B cell (primary cell): ENCODE measurements around the gene VAV2. TPM values are rescaled to one million over a fixed set of nuclear protein-coding genes. Genes with fewer than 3 reads are reported as not detected.

Source experiments
- ATAC-seq: fragments of 200-7000 bp; cut with Tn5 transposase; one replicate; pipeline ENCODE4 v1.10.0; 2021; ENCODE audit warnings: low read depth, mild to moderate bottlenecking, moderate number of reproducible peaks, moderate library complexity
- CTCF ChIA-PET: fragments of 350-600 bp; sonication (Branson Sonifier 250); formaldehyde crosslinking; loops from one replicate; lab custom pipeline; 2021; ENCODE audit warnings: antibody characterized with exemption, inconsistent platforms; lab: Charles Lee
- POLR2A ChIA-PET: fragments of 350-600 bp; sonication (Branson Sonifier 250); formaldehyde crosslinking; loops from one replicate; lab custom pipeline; 2021; ENCODE audit warnings: antibody characterized with exemption; lab: Charles Lee
- DNase-seq: peaks from one replicate; pipeline ENCODE4 v3.0.0; 2013
- H2AFZ ChIP-seq: 2 replicates; pipeline ENCODE4 v1.6.1; 2012; ENCODE audit warnings: mild to moderate bottlenecking, low read depth, low read length; ENCODE audit not compliant: insufficient read depth, poor library complexity, severe bottlenecking
- H3K27ac ChIP-seq, 2 donors: 1 replicate in 1 of 2; 2 replicates in 1 of 2; pipeline ENCODE4 v1.5.1; 2012 to 2013; ENCODE audit warnings: low read length in 2 of 2, mild to moderate bottlenecking in 2 of 2, moderate library complexity in 1 of 2
- H3K27me3 ChIP-seq, 4 experiments: fragments of 200-600 bp in 1 of 4; sonication (generic) in 1 of 4; replicated peaks in 1 of 4; 1 replicate in 2 of 4; 2 replicates in 2 of 4; pipeline versions ENCODE4 v1.6.1 to v1.7.0; 2013 to 2016; ENCODE audit warnings: low read length in 3 of 4, mild to moderate bottlenecking in 2 of 4, mixed read lengths in 1 of 4, moderate library complexity in 1 of 4; ENCODE audit not compliant: insufficient read depth in 4 of 4, control insufficient read depth in 3 of 4; ENCODE audit errors: control extremely low read depth in 1 of 4
- H3K36me3 ChIP-seq, 2 experiments: replicated peaks in 1 of 2; 1 replicate in 1 of 2; 2 replicates in 1 of 2; pipeline versions ENCODE4 v1.6.1 to v1.7.1; 2013; ENCODE audit warnings: low read length in 1 of 2; ENCODE audit not compliant: insufficient read depth in 2 of 2, control insufficient read depth in 1 of 2; ENCODE audit errors: control extremely low read depth in 1 of 2, extremely low read depth in 1 of 2
- H3K4me1 ChIP-seq, 2 donors: fragments of 200-600 bp in 1 of 2; sonication (generic) in 1 of 2; 1 replicate in 1 of 2; 2 replicates in 1 of 2; pipeline versions ENCODE4 v1.5.1 to v1.6.1; 2013 to 2017; ENCODE audit warnings: low read length in 2 of 2; ENCODE audit not compliant: control insufficient read depth in 2 of 2, insufficient read depth in 2 of 2
- H3K4me2 ChIP-seq: replicated peaks from 2 replicates; pipeline ENCODE3; 2012; ENCODE audit warnings: mild to moderate bottlenecking, low read depth, low read length; ENCODE audit not compliant: poor library complexity, severe bottlenecking
- H3K4me3 ChIP-seq, 5 experiments: fragments of 200-600 bp in 1 of 5; sonication (generic) in 1 of 5; 1 replicate in 3 of 5; 2 replicates in 2 of 5; pipeline versions ENCODE4 v1.5.1 to v1.7.0; 2011 to 2016; ENCODE audit warnings: low read length in 4 of 5, mild to moderate bottlenecking in 4 of 5, low read depth in 2 of 5, control low read depth in 1 of 5, moderate library complexity in 1 of 5; ENCODE audit not compliant: insufficient read depth in 1 of 5; ENCODE audit errors: control extremely low read depth in 1 of 5, extremely low read depth in 1 of 5
- H3K79me2 ChIP-seq: fragments of 200-600 bp; sonication (generic); one replicate; pipeline ENCODE4 v1.6.0; 2016; ENCODE audit warnings: low read length; ENCODE audit not compliant: control insufficient read depth, insufficient read depth
- H3K9ac ChIP-seq: fragments of 200-600 bp; sonication (generic); 2 replicates; pipeline ENCODE4 v1.6.1; 2017; ENCODE audit warnings: mild to moderate bottlenecking, low read length, moderate library complexity
- H3K9me3 ChIP-seq, 3 donors: one replicate each; pipeline versions ENCODE4 v1.6.1 to v1.7.1; 2013; ENCODE audit warnings: low read length in 2 of 3; ENCODE audit not compliant: control insufficient read depth in 2 of 3, insufficient read depth in 1 of 3; ENCODE audit errors: control extremely low read depth in 1 of 3
- H4K20me1 ChIP-seq: 2 replicates; pipeline ENCODE4 v1.6.0; 2012; ENCODE audit warnings: mild to moderate bottlenecking, low read length; ENCODE audit not compliant: insufficient read depth, control insufficient read depth, poor library complexity, severe bottlenecking
- H3K27ac Mint-ChIP-seq: one replicate; pipeline ENCODE4 v1.8.0; 2021; ENCODE audit warnings: mixed read lengths
- H3K27me3 Mint-ChIP-seq: one replicate; pipeline ENCODE4 v1.8.0; 2021; ENCODE audit warnings: mixed read lengths
- H3K4me1 Mint-ChIP-seq: one replicate; pipeline ENCODE4 v1.8.0; 2021; ENCODE audit warnings: mixed read lengths
- H3K4me3 Mint-ChIP-seq: one replicate; pipeline ENCODE4 v1.8.0; 2021; ENCODE audit warnings: mixed read lengths
- H3K9me3 Mint-ChIP-seq: one replicate; pipeline ENCODE4 v1.8.0; 2022; ENCODE audit warnings: mixed read lengths; ENCODE audit not compliant: insufficient read depth
- CTCF ChIP-seq: fragments of 200-600 bp; IDR thresholded peaks from one replicate; pipeline ENCODE4 v1.8.0; 2022; ENCODE audit warnings: antibody characterized with exemption, mild to moderate bottlenecking
- EZH2 ChIP-seq: IDR thresholded peaks from 2 replicates; pipeline ENCODE4 v1.6.1; 2012; ENCODE audit warnings: borderline replicate concordance, low read depth, mild to moderate bottlenecking, moderate library complexity, low read length; ENCODE audit not compliant: insufficient read depth, poor library complexity, severe bottlenecking
- WGBS: methylation state at CpG from one replicate; pipeline ENCODE4 v1.1.5; 2013; ENCODE audit warnings: missing lambda C conversion rate; ENCODE audit not compliant: insufficient coverage; 5-methylcytosine and 5-hydroxymethylcytosine counted together
- intact Hi-C: fragments of 100-400 bp; cut with micrococcal nuclease; formaldehyde crosslinking; loops from one replicate; pipeline ENCODE4 v1.10.0; 2022
- polyA plus RNA-seq: library from polyadenylated mRNA; depleted of rRNA; stranded (reverse); fragments of >200 nt; gene quantifications from 2 replicates; pipeline ENCODE4 v1.2.3, GENCODE V29; 2012
- total RNA-seq, 2 donors: library from RNA; stranded (reverse); fragments of 120-200 nt in 1 of 2; gene quantifications; 1 replicate in 1 of 2; 2 replicates in 1 of 2; pipeline versions ENCODE4 v1.2.3 to v1.2.4, GENCODE V29; 2013 to 2022

The VAV2 gene
- total and polyA plus RNA-seq, 2 donors (not counting 1 experiment from before 2014, with no cell fraction given) = 34.4 to 128 TPM

GRCh38 chr9:134034215-134035040 is 42.3 kb upstream of the VAV2 start:
- POLR2A ChIA-PET = no interaction called here
- TF ChIP-seq EZH2 (no peak), CTCF (no peak)
- no peaks in the 10 kb centered on the region for H3K27me3 Mint-ChIP-seq
- Histone ChIP-seq H3K4me1 (no peaks in the 10 kb centered on the region), H3K27me3 (no peaks in the 10 kb centered on the region), H3K4me3 (no peak overlapping the region), H4K20me1 (no peaks in the 10 kb centered on the region), H3K27ac (no peak overlapping the region), H3K36me3 (peaks cover 0 to 69% of the 10 kb centered on the region in 2 experiments), H2AFZ (no peak overlapping the region), H3K9ac (no peak overlapping the region), H3K4me2 (no peak overlapping the region), H3K79me2 (no peaks in the 10 kb centered on the region), H3K9me3 (peaks cover 1 to 22% (median 10%) of the 10 kb centered on the region in 3 donors)
- H3K4me3 Mint-ChIP-seq = no peak overlapping the region
- H3K9me3 Mint-ChIP-seq = no peaks in the 10 kb centered on the region
- no peak for DNase-seq
- no peak overlapping the region for H3K27ac Mint-ChIP-seq
- intact Hi-C loops = no loop called here
- CTCF ChIA-PET = interaction anchor here (1.8 kb wide), 1 partner anchor 40 kb away, joined by 3 read pairs; no protein-coding TSS in a partner anchor
- H3K4me1 Mint-ChIP-seq = no peaks in the 10 kb centered on the region
- no peak for ATAC-seq
- 98% methylated on average over 19 of the region's 19 CpGs for WGBS
